ENCODE measurements around the gene MYOF.

- TF ChIP-seq CTCF (IDR thresholded peaks at IDR 0.05) (no peak), POLR2A (IDR thresholded peaks at IDR 0.05) (no peak), EP300 (IDR thresholded peaks at IDR 0.05) (peak; percentile 46 to 76)
These were observed 19.3 kb downstream of the MYOF start for GRCh38 chr10:93462881-93463280.
